DMS114 treated with DMSO at 0.1 percent for 48 hours (cell line): ENCODE data around the gene GLOD5.
"Not testable (repeated sequence)": the region's sequence is repeated elsewhere in the genome, so short reads cannot be mapped to it uniquely, and the experiment has no call there.

Source experiments
- DNase-seq: peaks from one replicate; lab custom pipeline; 2025; ENCODE audit not compliant: unreplicated experiment; lab: John Stamatoyannopoulos, UW

GLOD5 gene

GRCh38 chrX:48792219-48792618 lies 30.7 kb downstream of the GLOD5 start:
- DNase-seq, result no peak

DNA sequence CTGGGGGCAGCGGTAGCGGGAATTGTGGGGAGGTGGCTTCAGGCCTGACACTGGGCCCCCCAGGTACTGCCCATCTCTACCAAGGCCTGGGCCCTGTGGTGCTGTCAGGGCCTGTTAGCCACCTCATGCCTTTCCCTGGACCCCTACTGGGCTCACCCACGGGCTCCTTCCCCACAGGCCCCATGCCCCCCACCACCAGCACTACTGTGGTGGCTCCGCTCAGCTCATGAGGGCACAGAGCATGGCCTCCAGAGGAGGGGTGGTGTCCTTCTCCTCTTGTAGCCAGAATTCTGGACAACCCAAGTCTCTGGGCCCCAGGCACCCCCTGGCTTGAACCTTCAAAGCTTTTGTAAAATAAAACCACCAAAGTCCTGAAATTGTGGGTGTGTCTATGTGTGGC lies 32.4 kb downstream of the GLOD5 start:
- DNase-seq, result no peak

DNA sequence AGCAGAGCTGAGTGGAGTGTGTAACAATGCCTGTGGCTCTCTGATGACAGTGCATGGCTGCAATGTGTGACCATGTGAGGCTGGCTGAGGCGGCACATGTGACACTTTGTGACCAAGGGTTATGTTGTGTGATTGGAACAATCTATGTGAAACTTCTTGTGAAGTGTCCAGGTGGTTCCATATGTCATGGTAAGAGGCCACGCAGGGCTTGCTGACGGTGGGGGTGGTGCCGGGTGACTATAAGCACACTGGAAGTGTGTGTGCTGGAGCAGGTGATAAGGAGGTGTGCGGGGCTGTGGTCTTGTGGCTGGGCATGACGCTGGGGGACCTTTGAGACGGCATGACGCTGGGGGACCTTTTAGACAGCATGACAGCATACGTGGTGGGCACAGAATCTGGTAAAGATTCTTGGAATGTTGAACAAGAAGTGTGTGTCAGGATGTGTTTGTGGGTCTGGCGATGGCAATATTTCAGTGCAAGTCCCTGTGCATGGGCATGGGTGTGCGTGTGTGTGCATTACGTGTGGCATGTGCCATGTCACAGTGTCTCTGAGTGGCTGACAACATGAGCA lies 32.9 kb downstream of the GLOD5 start:
- DNase-seq, result no peak

- DNase-seq, result no peak
Measured at GRCh38 chrX:48794911-48795515, 33.5 kb downstream of the GLOD5 start.

DNA sequence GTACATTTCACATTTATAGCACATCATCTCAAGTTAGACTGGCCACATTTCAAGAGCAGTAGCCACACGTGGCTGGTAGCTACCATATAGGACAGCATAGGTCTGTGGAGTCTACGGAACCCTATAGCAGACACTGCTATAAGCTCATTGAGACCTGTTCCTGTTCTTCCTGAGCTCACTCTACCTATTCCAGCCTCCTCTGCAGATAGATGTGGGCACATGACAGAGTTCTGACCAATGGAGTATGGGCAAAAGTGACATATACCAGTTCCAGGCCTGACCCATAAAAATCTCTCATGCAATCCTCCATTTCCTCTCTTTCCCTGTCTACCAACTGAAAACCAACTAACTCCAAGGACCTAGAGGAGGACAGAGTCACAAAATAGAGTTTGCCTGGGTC lies 36.8 kb downstream of the GLOD5 start:
- no peak for DNase-seq

GRCh38 chrX:48800574-48801279 lies 39.2 kb downstream of the GLOD5 start:
- DNase-seq, result no peak

- DNase-seq, result peak; percentile 94
Measured at GRCh38 chrX:48801280-48802088, 39.9 kb downstream of the GLOD5 start, which contains the start of gene HDAC6. Gene HDAC6, plus strand, starts transcription at chrX:48802067. Its CDS starts 626 bp downstream, at chrX:48802693.

- DNase-seq, result peak; percentile 69
Measured at GRCh38 chrX:48802089-48802904, 40.8 kb downstream of the GLOD5 start.

GRCh38 chrX:48802905-48803200 lies 41.3 kb downstream of the GLOD5 start:
- DNase-seq, result no peak

DNA sequence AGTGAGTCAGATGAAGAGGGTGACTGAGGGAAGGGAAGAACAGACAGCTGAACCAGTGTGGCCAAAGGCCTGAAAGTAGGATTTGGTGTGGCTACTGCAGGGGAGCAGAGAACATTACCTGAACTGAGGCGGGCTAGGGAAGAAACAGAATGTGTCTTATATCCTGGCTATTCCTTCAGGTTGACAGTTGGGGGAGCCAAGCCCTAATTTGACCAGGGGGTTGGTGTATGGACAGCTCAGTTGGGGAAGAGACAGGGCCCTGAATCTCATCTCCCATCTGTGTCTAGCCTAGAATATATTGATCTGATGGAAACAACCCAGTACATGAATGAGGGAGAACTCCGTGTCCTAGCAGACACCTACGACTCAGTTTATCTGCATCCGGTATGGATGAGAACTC lies 44.5 kb downstream of the GLOD5 start:
- DNase-seq, result no peak

DNA sequence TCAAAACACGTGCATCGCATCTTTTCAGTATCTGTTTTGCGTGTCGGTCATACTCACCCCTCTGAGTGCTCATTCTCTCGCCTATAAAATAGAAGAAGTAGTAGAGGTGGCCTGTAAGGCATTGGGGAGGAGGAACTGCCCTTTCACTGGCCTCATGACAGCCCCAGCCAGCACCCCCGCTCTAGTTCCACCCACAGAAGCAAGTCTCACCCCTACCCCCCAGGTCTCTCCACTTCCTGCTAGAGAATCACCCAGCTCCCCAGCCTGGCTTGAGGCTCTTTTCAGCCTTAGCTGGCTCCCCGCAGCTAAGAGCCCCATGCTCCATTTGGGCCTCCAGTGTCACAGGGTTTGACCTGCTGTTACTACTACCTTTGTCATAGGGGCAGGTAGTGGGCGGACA lies 52.1 kb downstream of the GLOD5 start:
- DNase-seq, result no peak

DNA sequence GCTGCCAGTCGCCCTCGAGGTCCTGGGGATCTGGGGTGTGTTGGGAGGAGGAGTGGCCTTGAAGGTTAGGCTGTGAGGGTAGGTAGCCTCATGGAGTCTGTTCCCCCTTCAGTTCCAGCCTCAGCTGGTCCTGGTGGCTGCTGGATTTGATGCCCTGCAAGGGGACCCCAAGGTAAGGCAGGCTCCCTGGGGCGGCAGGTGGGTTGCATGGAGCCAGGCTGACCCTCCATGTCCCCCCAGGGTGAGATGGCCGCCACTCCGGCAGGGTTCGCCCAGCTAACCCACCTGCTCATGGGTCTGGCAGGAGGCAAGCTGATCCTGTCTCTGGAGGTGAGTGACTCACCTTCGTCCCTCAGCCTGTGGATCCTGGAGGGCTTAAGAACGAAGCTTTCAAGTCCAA lies 53.2 kb downstream of the GLOD5 start:
- no peak for DNase-seq

GRCh38 chrX:48815266-48815665 lies 53.7 kb downstream of the GLOD5 start:
- no peak for DNase-seq

GRCh38 chrX:48816014-48816810 lies 54.7 kb downstream of the GLOD5 start:
- no peak for DNase-seq

DNA sequence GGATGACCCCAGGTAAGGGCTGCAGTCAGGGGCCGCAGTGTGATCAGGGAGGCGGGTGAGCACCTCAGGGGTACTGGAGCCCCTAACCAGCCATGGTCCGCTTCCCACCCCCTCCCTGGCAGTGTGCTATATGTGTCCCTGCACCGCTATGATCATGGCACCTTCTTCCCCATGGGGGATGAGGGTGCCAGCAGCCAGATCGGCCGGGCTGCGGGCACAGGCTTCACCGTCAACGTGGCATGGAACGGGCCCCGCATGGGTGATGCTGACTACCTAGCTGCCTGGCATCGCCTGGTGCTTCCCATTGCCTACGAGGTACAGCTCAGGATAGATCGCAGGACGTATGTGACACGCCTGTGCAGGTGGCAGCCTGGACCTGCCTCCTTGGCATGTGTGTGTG lies 56.6 kb downstream of the GLOD5 start:
- DNase-seq, result no peak

DNA sequence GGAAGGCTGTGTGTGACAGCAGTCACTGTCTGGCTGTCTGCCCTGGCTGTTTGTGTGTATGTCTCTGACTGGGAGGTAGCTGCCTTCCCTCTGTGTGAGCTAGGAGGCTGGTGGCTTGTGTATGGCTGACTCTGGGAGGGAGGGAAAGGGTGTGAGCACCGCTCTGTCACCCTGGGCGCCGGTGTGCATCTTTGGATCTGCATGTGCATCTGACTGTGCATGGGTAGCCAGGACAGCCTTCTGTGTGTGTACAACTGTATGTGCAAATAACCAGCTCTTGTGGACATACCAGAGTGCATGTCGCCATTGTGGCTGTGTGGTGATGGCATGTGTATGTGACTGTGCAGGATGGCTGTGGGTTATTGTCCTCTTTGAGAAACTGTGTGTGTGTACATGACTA lies 57.3 kb downstream of the GLOD5 start:
- no peak for DNase-seq

- not testable (repeated sequence) for DNase-seq
Measured at GRCh38 chrX:48819394-48819793, 57.8 kb downstream of the GLOD5 start.

GRCh38 chrX:48823053-48823452 lies 61.5 kb downstream of the GLOD5 start:
- DNase-seq, result no peak
